CD4-positive, alpha-beta memory T cell (primary cell): ENCODE data around the gene PLCB1. TPM values are rescaled to one million over a fixed set of nuclear protein-coding genes. Genes with fewer than 3 reads are reported as not detected.
"Not testable (repeated sequence)": the region's sequence is repeated elsewhere in the genome, so short reads cannot be mapped to it uniquely, and the experiment has no call there.

ENCODE experiments used
- CTCF ChIA-PET: fragments of 350-600 bp; sonication (Branson Sonifier 250); formaldehyde crosslinking; loops from one replicate; lab custom pipeline; 2021; ENCODE audit warnings: inconsistent platforms; ENCODE audit not compliant: partially characterized antibody; lab: Charles Lee
- POLR2A ChIA-PET: fragments of 350-600 bp; sonication (Branson Sonifier 250); formaldehyde crosslinking; loops from one replicate; lab custom pipeline; 2021; ENCODE audit not compliant: partially characterized antibody; lab: Charles Lee
- DNase-seq, 5 donors: peaks; one replicate each; pipeline versions ENCODE4 v3.0.0 to v3.0.0-alpha.2; 2020 to 2022; ENCODE audit warnings: mixed read lengths in 1 of 5
- H3K27ac ChIP-seq: one replicate; pipeline ENCODE4 v1.7.0; 2013; ENCODE audit warnings: low read depth, low read length
- H3K27me3 ChIP-seq: 2 replicates; pipeline ENCODE4 v1.7.0; 2013; ENCODE audit warnings: mild to moderate bottlenecking, low read length, moderate library complexity; ENCODE audit not compliant: insufficient read depth
- H3K36me3 ChIP-seq: 2 replicates; pipeline ENCODE4 v1.7.0; 2013; ENCODE audit warnings: mild to moderate bottlenecking, low read length, moderate library complexity; ENCODE audit not compliant: insufficient read depth
- H3K4me1 ChIP-seq: 2 replicates; pipeline ENCODE4 v1.7.0; 2013; ENCODE audit warnings: mild to moderate bottlenecking, low read length, moderate library complexity; ENCODE audit not compliant: insufficient read depth
- H3K4me3 ChIP-seq, 2 donors: one replicate each; pipeline ENCODE4 v1.7.0; 2013; ENCODE audit warnings: low read length in 2 of 2, mild to moderate bottlenecking in 1 of 2
- H3K9me3 ChIP-seq, 2 donors: one replicate each; pipeline ENCODE4 v1.7.0; 2013; ENCODE audit warnings: low read length in 2 of 2, control low read depth in 1 of 2; ENCODE audit not compliant: control insufficient read depth in 1 of 2
- H3K27ac Mint-ChIP-seq, 7 donors: one replicate each; pipeline ENCODE4 v1.8.0; 2020 to 2021; ENCODE audit warnings: mixed read lengths in 7 of 7, mild to moderate bottlenecking in 6 of 7, inconsistent platforms in 3 of 7, moderate library complexity in 3 of 7
- H3K27me3 Mint-ChIP-seq, 2 donors: one replicate each; pipeline ENCODE4 v1.8.0; 2020 to 2021; ENCODE audit warnings: mixed read lengths in 2 of 2
- H3K36me3 Mint-ChIP-seq, 2 donors: one replicate each; pipeline ENCODE4 v1.8.0; 2020 to 2021; ENCODE audit warnings: mixed read lengths in 2 of 2, inconsistent platforms in 1 of 2, mild to moderate bottlenecking in 1 of 2
- H3K4me1 Mint-ChIP-seq, 4 donors: one replicate each; pipeline ENCODE4 v1.8.0; 2020 to 2021; ENCODE audit warnings: mixed read lengths in 4 of 4, mild to moderate bottlenecking in 1 of 4
- H3K4me3 Mint-ChIP-seq, 8 donors: one replicate each; pipeline ENCODE4 v1.8.0; 2020 to 2021; ENCODE audit warnings: mixed read lengths in 8 of 8, mild to moderate bottlenecking in 7 of 8, moderate library complexity in 6 of 8, inconsistent platforms in 3 of 8
- H3K9me3 Mint-ChIP-seq, 8 donors: one replicate each; pipeline ENCODE4 v1.8.0; 2020 to 2021; ENCODE audit warnings: mixed read lengths in 8 of 8, mild to moderate bottlenecking in 5 of 8, inconsistent platforms in 3 of 8, moderate library complexity in 1 of 8
- intact Hi-C: fragments of 100-400 bp; cut with micrococcal nuclease; formaldehyde crosslinking; loops from one replicate; pipeline ENCODE4 v1.15.1; 2023
- polyA plus RNA-seq, 2 donors: library from polyadenylated mRNA; unstranded; fragments of 300-500 nt; fragmentation: Illumina TruSeq; gene quantifications; one replicate each; pipeline ENCODE4 v1.2.3, GENCODE V29; 2021
- total RNA-seq, 2 experiments: library from RNA; stranded (reverse); gene quantifications; one replicate each; pipeline ENCODE4 v1.2.3, GENCODE V29; 2021

PLCB1 gene
- total and polyA plus RNA-seq, 4 experiments from 2014 or later: 5.5 to 9.6 (median 8.2) TPM

DNA sequence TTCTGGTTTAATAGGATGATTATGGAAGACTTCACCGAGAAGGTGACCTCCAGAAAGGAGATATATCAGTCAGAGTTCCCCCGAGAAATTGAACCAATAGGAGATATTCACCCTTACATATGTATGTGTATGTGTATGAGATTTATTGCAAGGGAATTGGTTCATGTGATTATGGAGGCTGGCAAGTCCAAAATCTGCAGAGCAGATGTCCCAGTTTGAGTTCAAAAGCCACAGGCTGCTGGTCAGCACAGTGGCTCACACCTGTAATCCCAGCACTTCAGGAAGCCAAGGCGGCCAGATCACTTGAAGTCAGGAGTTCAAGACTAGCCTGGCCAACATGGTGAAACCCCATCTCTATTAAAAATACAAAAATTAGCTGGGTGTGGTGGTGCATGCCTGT lies 702.2 kb downstream of the PLCB1 start:
- H3K4me3 ChIP-seq, H3K9me3 Mint-ChIP-seq, H3K4me1 Mint-ChIP-seq, H3K36me3 ChIP-seq, H3K4me3 Mint-ChIP-seq, H3K9me3 ChIP-seq, H3K27me3 Mint-ChIP-seq, intact Hi-C loops, CTCF ChIA-PET, H3K27ac Mint-ChIP-seq, H3K27me3 ChIP-seq, H3K36me3 Mint-ChIP-seq, POLR2A ChIA-PET, H3K27ac ChIP-seq, DNase-seq, H3K4me1 ChIP-seq: not testable (repeated sequence)

- H3K36me3 Mint-ChIP-seq: peaks cover 0 to 5% of the 10 kb centered on the region in 2 donors
- Histone ChIP-seq H3K4me3 (no peak overlapping the region), H3K27me3 (no peaks in the 10 kb centered on the region), H3K27ac (no peak overlapping the region), H3K9me3 (no peaks in the 10 kb centered on the region), H3K36me3 (no peaks in the 10 kb centered on the region), H3K4me1 (no peaks in the 10 kb centered on the region)
- H3K9me3 Mint-ChIP-seq: peaks cover 0 to 2% (median 0%) of the 10 kb centered on the region in 8 donors
- DNase-seq: no peak
- CTCF ChIA-PET: interaction anchor here (1.9 kb wide), 1 partner anchor 19 kb away, joined by 9 read pairs; no protein-coding TSS in a partner anchor
- H3K4me1 Mint-ChIP-seq: no peaks in the 10 kb centered on the region
- POLR2A ChIA-PET: no interaction called here
- H3K27ac Mint-ChIP-seq: no peak overlapping the region
- H3K4me3 Mint-ChIP-seq: no peak overlapping the region
- intact Hi-C loops: no loop called here
- H3K27me3 Mint-ChIP-seq: no peaks in the 10 kb centered on the region
These were observed 702.8 kb downstream of the PLCB1 start for GRCh38 chr20:8834851-8835250.

DNA sequence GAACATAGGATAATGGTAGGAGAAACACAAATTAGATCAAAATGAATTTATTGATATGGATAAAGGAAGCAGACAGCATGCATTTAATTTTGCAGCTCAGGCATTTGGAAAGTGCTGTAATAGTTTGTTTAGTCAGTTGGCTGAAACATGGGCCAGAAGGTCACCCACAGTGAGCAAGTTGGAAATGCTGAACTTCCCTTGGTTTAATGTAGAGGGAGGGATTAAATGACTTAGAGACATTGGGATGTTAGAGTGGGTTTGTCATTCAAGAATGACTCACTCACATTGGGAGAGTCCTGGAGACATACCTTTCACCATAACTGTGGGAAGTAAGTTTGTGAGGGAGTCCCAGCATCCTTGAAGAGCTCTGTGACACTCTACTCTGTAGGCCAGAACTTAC lies 705.3 kb downstream of the PLCB1 start:
- no peaks in the 10 kb centered on the region for H3K4me1 Mint-ChIP-seq
- ChIA-PET POLR2A (no interaction called here), CTCF (no interaction called here)

DNA sequence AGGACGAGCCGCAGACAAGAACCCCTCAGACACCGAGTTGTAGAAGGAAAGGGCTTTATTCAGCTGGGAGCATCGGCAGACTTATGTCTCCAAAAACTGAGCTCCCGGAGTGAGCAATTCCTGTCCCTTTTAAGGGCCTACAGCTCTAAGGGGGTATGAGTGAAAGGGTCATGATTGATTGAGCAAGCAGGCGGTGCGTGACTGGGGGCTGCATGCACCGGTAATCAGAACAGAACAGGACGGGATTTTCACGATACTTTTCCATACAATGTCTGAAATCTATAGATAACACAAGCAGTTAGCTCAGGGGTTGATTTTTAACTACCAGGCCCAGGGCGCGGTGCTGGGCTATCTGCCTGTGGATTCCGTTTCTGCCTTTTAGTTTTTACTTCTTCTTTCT lies 710.5 kb downstream of the PLCB1 start:
- CTCF ChIA-PET: interaction anchor here (1.1 to 1.2 kb wide), 2 partner anchors 12 to 14 kb away, joined by 3 read pairs; no protein-coding TSS in a partner anchor

More for the DNA sequence above, 705.3 kb downstream of the PLCB1 start:
- H3K27me3 ChIP-seq: no peaks in the 10 kb centered on the region
- no peak for DNase-seq
- H3K9me3 Mint-ChIP-seq: peaks cover 0 to 2% (median 0%) of the 10 kb centered on the region in 8 donors
- no peak overlapping the region for H3K27ac Mint-ChIP-seq
- no peak overlapping the region for H3K27ac ChIP-seq
- no peaks in the 10 kb centered on the region for H3K27me3 Mint-ChIP-seq
- intact Hi-C loops: no loop called here
- peaks cover 0 to 5% of the 10 kb centered on the region in 2 donors for H3K36me3 Mint-ChIP-seq
- no peak overlapping the region for H3K4me3 ChIP-seq
- H3K36me3 ChIP-seq: no peaks in the 10 kb centered on the region
- H3K4me3 Mint-ChIP-seq: no peak overlapping the region
- no peaks in the 10 kb centered on the region for H3K9me3 ChIP-seq
- no peaks in the 10 kb centered on the region for H3K4me1 ChIP-seq

DNA sequence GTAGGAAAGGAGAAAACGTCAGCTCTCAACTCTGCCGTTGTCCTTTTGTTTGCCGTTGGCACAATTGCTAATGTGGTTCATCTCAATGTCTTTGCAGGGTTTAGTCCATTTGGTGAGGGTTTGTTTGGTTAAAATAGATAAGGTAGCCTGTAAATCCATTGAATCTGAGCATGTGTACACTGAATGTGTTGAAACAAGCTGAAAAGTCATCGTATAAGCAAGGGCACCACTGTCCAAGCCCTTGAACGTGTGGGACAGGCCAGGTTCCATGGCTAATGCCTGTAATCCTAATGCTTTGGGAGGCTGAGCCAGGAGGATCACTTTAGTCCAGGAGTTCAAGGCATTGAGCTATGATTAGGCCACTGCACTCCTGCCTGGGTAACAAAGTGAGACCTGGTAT lies 712.1 kb downstream of the PLCB1 start:
- Histone ChIP-seq H3K36me3 (no peaks in the 10 kb centered on the region), H3K4me3 (no peak overlapping the region), H3K27ac (no peak overlapping the region), H3K4me1 (no peaks in the 10 kb centered on the region), H3K9me3 (no peaks in the 10 kb centered on the region), H3K27me3 (no peaks in the 10 kb centered on the region)
- Mint-ChIP-seq H3K4me1 (no peaks in the 10 kb centered on the region), H3K4me3 (no peak overlapping the region), H3K27me3 (no peaks in the 10 kb centered on the region), H3K27ac (no peak overlapping the region), H3K9me3 (peaks cover 0 to 2% (median 0%) of the 10 kb centered on the region in 8 donors), H3K36me3 (peaks cover 0 to 2% of the 10 kb centered on the region in 2 donors)
- ChIA-PET POLR2A (no interaction called here), CTCF (no interaction called here)
- no peak for DNase-seq
- intact Hi-C loops: no loop called here

More for the DNA sequence above, 710.5 kb downstream of the PLCB1 start:
- no peak for DNase-seq
- no peaks in the 10 kb centered on the region for H3K27me3 ChIP-seq
- no peak overlapping the region for H3K27ac ChIP-seq
- H3K36me3 ChIP-seq: no peaks in the 10 kb centered on the region
- peaks cover 0 to 2% (median 0%) of the 10 kb centered on the region in 8 donors for H3K9me3 Mint-ChIP-seq
- no peak overlapping the region for H3K27ac Mint-ChIP-seq
- POLR2A ChIA-PET: no interaction called here
- H3K36me3 Mint-ChIP-seq: peaks cover 0 to 5% of the 10 kb centered on the region in 2 donors
- H3K4me1 Mint-ChIP-seq: no peaks in the 10 kb centered on the region
- H3K9me3 ChIP-seq: no peaks in the 10 kb centered on the region
- H3K4me1 ChIP-seq: no peaks in the 10 kb centered on the region
- intact Hi-C loops: no loop called here
- no peaks in the 10 kb centered on the region for H3K27me3 Mint-ChIP-seq
- peak overlapping the region in 1 of 8 donors; percentile 5 for H3K4me3 Mint-ChIP-seq
- H3K4me3 ChIP-seq: no peak overlapping the region

GRCh38 chr20:8849990-8850389 lies 717.9 kb downstream of the PLCB1 start:
- no peaks in the 10 kb centered on the region for H3K36me3 Mint-ChIP-seq
- Histone ChIP-seq H3K4me3 (no peak overlapping the region), H3K4me1 (no peaks in the 10 kb centered on the region), H3K27me3 (no peaks in the 10 kb centered on the region), H3K36me3 (no peaks in the 10 kb centered on the region), H3K9me3 (no peaks in the 10 kb centered on the region), H3K27ac (no peak overlapping the region)
- no peak for DNase-seq
- intact Hi-C loops: no loop called here
- ChIA-PET POLR2A (no interaction called here), CTCF (no interaction called here)
- no peaks in the 10 kb centered on the region for H3K27me3 Mint-ChIP-seq
- peaks cover 0 to 2% (median 0%) of the 10 kb centered on the region in 8 donors for H3K9me3 Mint-ChIP-seq
- H3K4me1 Mint-ChIP-seq: no peaks in the 10 kb centered on the region
- no peak overlapping the region for H3K4me3 Mint-ChIP-seq
- H3K27ac Mint-ChIP-seq: no peak overlapping the region

- ChIA-PET CTCF (no interaction called here), POLR2A (no interaction called here)
- no peak overlapping the region for H3K27ac Mint-ChIP-seq
- no peak overlapping the region for H3K27ac ChIP-seq
- H3K4me3 ChIP-seq: no peak overlapping the region
- no peak overlapping the region for H3K4me3 Mint-ChIP-seq
- no peaks in the 10 kb centered on the region for H3K36me3 Mint-ChIP-seq
- no peaks in the 10 kb centered on the region for H3K36me3 ChIP-seq
- no peaks in the 10 kb centered on the region for H3K27me3 Mint-ChIP-seq
- H3K9me3 Mint-ChIP-seq: peaks cover 0 to 2% (median 0%) of the 10 kb centered on the region in 8 donors
- no peaks in the 10 kb centered on the region for H3K9me3 ChIP-seq
- intact Hi-C loops: no loop called here
- H3K27me3 ChIP-seq: no peaks in the 10 kb centered on the region
- no peaks in the 10 kb centered on the region for H3K4me1 Mint-ChIP-seq
- DNase-seq: no peak
- H3K4me1 ChIP-seq: no peaks in the 10 kb centered on the region
These were observed 719.4 kb downstream of the PLCB1 start for GRCh38 chr20:8851446-8851845.

GRCh38 chr20:8851919-8852318 lies 719.9 kb downstream of the PLCB1 start:
- H3K27me3 ChIP-seq, CTCF ChIA-PET, H3K4me1 ChIP-seq, H3K27ac Mint-ChIP-seq, DNase-seq, POLR2A ChIA-PET, H3K36me3 ChIP-seq, H3K27ac ChIP-seq, H3K4me3 Mint-ChIP-seq, H3K36me3 Mint-ChIP-seq, H3K9me3 Mint-ChIP-seq, intact Hi-C loops, H3K9me3 ChIP-seq, H3K27me3 Mint-ChIP-seq, H3K4me3 ChIP-seq, H3K4me1 Mint-ChIP-seq: not testable (repeated sequence)
